IPS-20b (cell line): Measurements from ENCODE around the gene LRRC38.

Source experiments
- H3K27ac ChIP-seq: one replicate; pipeline ENCODE4 v1.5.1; 2013; ENCODE audit warnings: low read length
- H3K27me3 ChIP-seq: 2 replicates; pipeline ENCODE4 v1.6.1; 2013; ENCODE audit warnings: mild to moderate bottlenecking, low read length, inconsistent platforms; ENCODE audit not compliant: insufficient read depth
- H3K36me3 ChIP-seq: 2 replicates; pipeline ENCODE4 v1.6.1; 2013; ENCODE audit warnings: low read depth, mild to moderate bottlenecking, inconsistent platforms, low read length, moderate library complexity; ENCODE audit not compliant: insufficient read depth
- H3K4me1 ChIP-seq: 2 replicates; pipeline ENCODE4 v1.6.1; 2013; ENCODE audit warnings: mild to moderate bottlenecking, control low read depth, inconsistent platforms, low read length, moderate library complexity; ENCODE audit not compliant: insufficient read depth
- H3K4me3 ChIP-seq: 2 replicates; pipeline ENCODE4 v1.5.1; 2013; ENCODE audit warnings: mild to moderate bottlenecking, low read length, inconsistent platforms
- H3K9ac ChIP-seq: 2 replicates; pipeline ENCODE4 v1.6.1; 2013; ENCODE audit warnings: low read depth, mild to moderate bottlenecking, inconsistent platforms, low read length, moderate library complexity
- H3K9me3 ChIP-seq: 2 replicates; pipeline ENCODE4 v1.6.1; 2013; ENCODE audit warnings: mild to moderate bottlenecking, low read depth, low read length, inconsistent platforms; ENCODE audit not compliant: insufficient read depth

LRRC38 gene

GRCh38 chr1:13541435-13542215 is 27.8 kb upstream of the LRRC38 start:
- Histone ChIP-seq H3K9ac (no peak overlapping the region), H3K4me3 (no peak overlapping the region), H3K27ac (no peak overlapping the region), H3K9me3 (no peaks in the 10 kb centered on the region), H3K36me3 (no peaks in the 10 kb centered on the region), H3K27me3 (no peaks in the 10 kb centered on the region), H3K4me1 (no peaks in the 10 kb centered on the region)

- Histone ChIP-seq H3K4me1 (no peaks in the 10 kb centered on the region), H3K9ac (no peak overlapping the region), H3K4me3 (no peak overlapping the region), H3K27ac (no peak overlapping the region), H3K27me3 (no peaks in the 10 kb centered on the region), H3K9me3 (no peaks in the 10 kb centered on the region), H3K36me3 (no peaks in the 10 kb centered on the region)
These were observed 27.1 kb upstream of the LRRC38 start for GRCh38 chr1:13540866-13541265.

GRCh38 chr1:13539683-13540082 is 25.9 kb upstream of the LRRC38 start:
- H3K9ac ChIP-seq = no peak overlapping the region
- no peak overlapping the region for H3K27ac ChIP-seq
- H3K36me3 ChIP-seq = no peaks in the 10 kb centered on the region
- no peak overlapping the region for H3K4me3 ChIP-seq
- no peaks in the 10 kb centered on the region for H3K4me1 ChIP-seq
- H3K9me3 ChIP-seq = no peaks in the 10 kb centered on the region
- no peaks in the 10 kb centered on the region for H3K27me3 ChIP-seq

- no peak overlapping the region for H3K27ac ChIP-seq
- no peaks in the 10 kb centered on the region for H3K9me3 ChIP-seq
- H3K4me3 ChIP-seq = no peak overlapping the region
- no peaks in the 10 kb centered on the region for H3K27me3 ChIP-seq
- H3K4me1 ChIP-seq = no peaks in the 10 kb centered on the region
- no peaks in the 10 kb centered on the region for H3K36me3 ChIP-seq
- no peak overlapping the region for H3K9ac ChIP-seq
These were observed 25.0 kb upstream of the LRRC38 start for GRCh38 chr1:13538832-13539231.

GRCh38 chr1:13536571-13536970 is 22.8 kb upstream of the LRRC38 start:
- no peak overlapping the region for H3K27ac ChIP-seq
- no peaks in the 10 kb centered on the region for H3K4me1 ChIP-seq
- no peak overlapping the region for H3K9ac ChIP-seq
- H3K36me3 ChIP-seq = no peaks in the 10 kb centered on the region
- no peaks in the 10 kb centered on the region for H3K9me3 ChIP-seq
- no peak overlapping the region for H3K4me3 ChIP-seq
- H3K27me3 ChIP-seq = no peaks in the 10 kb centered on the region

- Histone ChIP-seq H3K36me3 (no peaks in the 10 kb centered on the region), H3K27ac (no peak overlapping the region), H3K9ac (no peak overlapping the region), H3K27me3 (no peaks in the 10 kb centered on the region), H3K4me3 (no peak overlapping the region), H3K4me1 (no peaks in the 10 kb centered on the region), H3K9me3 (no peaks in the 10 kb centered on the region)
These were observed 21.4 kb upstream of the LRRC38 start for GRCh38 chr1:13535227-13535626.

- H3K27me3 ChIP-seq = no peaks in the 10 kb centered on the region
- H3K36me3 ChIP-seq = no peaks in the 10 kb centered on the region
- no peaks in the 10 kb centered on the region for H3K9me3 ChIP-seq
- no peak overlapping the region for H3K27ac ChIP-seq
- no peak overlapping the region for H3K9ac ChIP-seq
- H3K4me1 ChIP-seq = no peaks in the 10 kb centered on the region
- no peak overlapping the region for H3K4me3 ChIP-seq
These were observed 14.5 kb upstream of the LRRC38 start for GRCh38 chr1:13528320-13528719.

- no peaks in the 10 kb centered on the region for H3K36me3 ChIP-seq
- no peak overlapping the region for H3K27ac ChIP-seq
- peaks cover 4% of the 10 kb centered on the region; the same call in 1 of the 2 replicates for H3K27me3 ChIP-seq
- H3K4me3 ChIP-seq = no peak overlapping the region
- no peaks in the 10 kb centered on the region for H3K4me1 ChIP-seq
- no peaks in the 10 kb centered on the region for H3K9me3 ChIP-seq
- no peak overlapping the region for H3K9ac ChIP-seq
These were observed 10.1 kb upstream of the LRRC38 start for GRCh38 chr1:13523780-13524477.

GRCh38 chr1:13520985-13521384 is 7.2 kb upstream of the LRRC38 start:
- no peaks in the 10 kb centered on the region for H3K9me3 ChIP-seq
- no peak overlapping the region for H3K9ac ChIP-seq
- no peak overlapping the region for H3K4me3 ChIP-seq
- peaks cover 31% of the 10 kb centered on the region for H3K27me3 ChIP-seq
- no peaks in the 10 kb centered on the region for H3K36me3 ChIP-seq
- H3K27ac ChIP-seq = no peak overlapping the region
- no peaks in the 10 kb centered on the region for H3K4me1 ChIP-seq

- Histone ChIP-seq H3K9me3 (no peaks in the 10 kb centered on the region), H3K4me1 (no peaks in the 10 kb centered on the region), H3K36me3 (no peaks in the 10 kb centered on the region), H3K9ac (no peak overlapping the region), H3K27me3 (peaks cover 67% of the 10 kb centered on the region), H3K27ac (no peak overlapping the region), H3K4me3 (no peak overlapping the region)
These were observed 3.5 kb upstream of the LRRC38 start for GRCh38 chr1:13517193-13517812.

GRCh38 chr1:13516606-13517005 is 2.8 kb upstream of the LRRC38 start:
- Histone ChIP-seq H3K27ac (no peak overlapping the region), H3K36me3 (no peaks in the 10 kb centered on the region), H3K9ac (no peak overlapping the region), H3K4me3 (no peak overlapping the region), H3K27me3 (peaks cover 74% of the 10 kb centered on the region), H3K4me1 (no peaks in the 10 kb centered on the region), H3K9me3 (no peaks in the 10 kb centered on the region)

- H3K9me3 ChIP-seq = no peaks in the 10 kb centered on the region
- H3K4me3 ChIP-seq = no peak overlapping the region
- no peak overlapping the region for H3K27ac ChIP-seq
- peaks cover 89% of the 10 kb centered on the region for H3K27me3 ChIP-seq
- H3K4me1 ChIP-seq = peaks cover 6% of the 10 kb centered on the region; the same call in 1 of the 2 replicates
- no peak overlapping the region for H3K9ac ChIP-seq
- no peaks in the 10 kb centered on the region for H3K36me3 ChIP-seq
These were observed 1.0 kb upstream of the LRRC38 start for GRCh38 chr1:13514821-13515220.
